Kasumi-1 (cell line): ENCODE data around the gene LORICRIN.
A peak's percentile ranks its signal among the peaks of the same experiment; 100 is the strongest.

ENCODE experiments used
- DNase-seq, 2 experiments: peaks; one replicate each; lab custom pipeline; 2025; lab: John Stamatoyannopoulos, UW

LORICRIN gene

GRCh38 chr1:153248176-153248879 lies 11.2 kb upstream of the LORICRIN start:
- no peak for DNase-seq

DNA sequence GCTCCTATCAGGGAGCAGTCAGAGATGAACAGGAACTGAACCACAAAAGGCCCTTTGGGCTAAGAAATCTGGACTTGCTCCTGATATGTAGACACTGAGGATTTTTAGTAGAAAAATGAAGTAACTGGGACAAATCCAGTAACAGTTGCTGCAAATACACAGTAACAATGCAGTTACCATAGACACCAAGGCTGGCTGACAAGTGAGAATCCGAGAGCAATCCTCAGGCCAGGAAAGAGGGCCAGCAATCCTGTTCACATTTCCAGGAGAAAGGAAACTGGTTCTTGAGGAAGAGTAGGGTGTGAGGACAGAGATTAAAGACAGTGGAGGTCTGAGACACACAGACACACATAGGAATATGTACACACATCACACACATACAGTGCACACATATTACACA lies 9.3 kb upstream of the LORICRIN start:
- DNase-seq, result no peak

- no peak for DNase-seq
These were observed 8.4 kb upstream of the LORICRIN start for GRCh38 chr1:153251087-153251486.

- DNase-seq, result peak in 1 of 2 experiments; percentile 23
These were observed 7.9 kb upstream of the LORICRIN start for GRCh38 chr1:153251562-153251961.

- DNase-seq, result no peak
These were observed 7.5 kb upstream of the LORICRIN start for GRCh38 chr1:153251988-153252387.

DNA sequence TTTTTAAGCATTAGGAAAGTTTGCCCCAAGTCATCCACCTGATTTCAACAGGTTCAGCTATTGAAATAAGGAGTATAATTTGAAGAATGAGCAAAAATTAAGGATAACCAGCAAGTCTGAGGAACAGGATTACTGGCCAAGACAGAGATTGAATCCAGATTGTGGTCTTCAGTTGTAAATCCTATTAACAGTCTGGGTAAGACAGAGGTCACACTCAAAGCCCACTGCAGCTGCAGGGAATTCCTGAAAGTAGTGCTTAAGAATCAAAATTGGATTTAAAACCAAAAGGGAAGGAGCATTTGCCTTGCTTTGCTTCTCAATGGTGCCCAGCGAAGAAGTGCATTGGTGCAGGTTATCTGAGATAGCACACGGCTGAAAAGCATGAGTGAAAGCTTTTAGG lies 6.4 kb upstream of the LORICRIN start:
- DNase-seq, result no peak

GRCh38 chr1:153253693-153254092 lies 5.8 kb upstream of the LORICRIN start:
- DNase-seq, result no peak

DNA sequence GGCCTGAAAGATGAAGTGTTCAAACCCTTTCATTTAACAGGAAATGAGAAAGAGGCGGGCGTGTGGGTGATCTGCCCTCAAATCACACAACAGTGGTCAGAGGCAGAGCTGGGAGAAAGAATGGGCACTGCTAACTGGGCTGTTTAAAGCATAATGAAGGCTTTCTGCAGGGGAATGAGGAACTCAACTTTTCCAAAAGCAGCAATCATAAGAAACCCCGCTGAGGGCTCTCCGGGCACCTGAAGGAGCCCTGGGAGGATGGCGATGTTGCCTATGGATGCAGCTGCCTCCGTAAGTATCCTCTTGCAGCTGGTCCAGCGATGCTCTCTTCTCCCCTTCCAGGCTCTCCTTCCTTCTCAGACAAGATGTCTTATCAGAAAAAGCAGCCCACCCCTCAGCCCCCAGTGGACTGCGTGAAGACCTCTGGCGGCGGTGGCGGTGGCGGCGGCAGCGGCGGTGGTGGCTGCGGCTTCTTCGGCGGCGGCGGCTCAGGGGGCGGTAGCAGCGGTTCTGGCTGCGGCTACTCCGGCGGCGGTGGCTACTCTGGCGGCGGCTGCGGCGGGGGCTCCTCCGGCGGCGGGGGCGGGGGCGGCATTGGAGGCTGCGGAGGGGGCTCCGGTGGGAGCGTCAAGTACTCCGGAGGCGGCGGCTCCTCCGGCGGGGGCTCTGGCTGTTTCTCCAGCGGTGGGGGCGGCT lies 1.2 kb downstream of the LORICRIN start:
- no peak for DNase-seq

DNA sequence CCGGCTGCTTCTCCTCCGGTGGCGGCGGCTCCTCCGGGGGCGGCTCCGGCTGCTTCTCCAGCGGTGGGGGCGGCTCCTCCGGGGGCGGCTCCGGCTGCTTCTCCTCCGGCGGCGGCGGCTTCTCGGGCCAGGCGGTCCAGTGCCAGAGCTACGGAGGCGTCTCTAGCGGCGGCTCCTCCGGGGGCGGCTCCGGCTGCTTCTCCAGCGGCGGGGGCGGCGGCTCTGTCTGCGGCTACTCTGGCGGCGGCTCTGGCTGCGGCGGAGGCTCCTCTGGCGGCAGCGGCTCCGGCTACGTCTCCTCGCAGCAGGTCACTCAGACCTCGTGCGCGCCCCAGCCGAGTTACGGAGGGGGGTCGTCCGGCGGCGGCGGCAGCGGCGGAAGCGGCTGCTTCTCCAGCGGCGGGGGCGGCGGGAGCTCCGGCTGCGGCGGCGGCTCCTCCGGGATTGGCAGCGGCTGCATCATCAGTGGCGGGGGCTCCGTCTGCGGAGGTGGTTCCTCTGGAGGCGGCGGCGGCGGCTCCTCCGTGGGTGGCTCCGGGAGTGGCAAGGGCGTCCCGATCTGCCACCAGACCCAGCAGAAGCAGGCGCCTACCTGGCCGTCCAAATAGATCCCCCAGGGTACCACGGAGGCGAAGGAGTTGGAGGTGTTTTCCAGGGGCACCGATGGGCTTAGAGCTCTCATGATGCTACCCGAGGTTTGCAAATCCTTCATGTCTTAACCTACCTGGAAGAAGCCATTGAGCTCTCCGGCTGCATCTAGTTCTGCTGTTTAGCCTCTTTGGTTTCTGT lies 2.0 kb downstream of the LORICRIN start:
- DNase-seq, result no peak

DNA sequence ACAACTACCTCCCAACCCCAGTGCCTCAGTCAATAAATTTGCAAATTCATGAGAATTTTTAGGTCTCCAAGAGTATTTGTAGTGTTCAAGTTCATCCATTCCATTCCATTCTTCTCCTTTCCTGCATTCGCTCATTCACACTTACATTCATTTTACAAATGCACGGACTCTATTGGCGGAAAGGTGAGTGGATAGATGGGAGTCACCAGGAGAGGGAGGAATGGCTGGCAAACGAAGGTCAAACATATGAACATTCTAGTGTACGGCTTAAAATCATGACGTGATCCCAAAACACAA lies 2.5 kb downstream of the LORICRIN start:
- DNase-seq, result no peak

GRCh38 chr1:153262462-153263157 lies 3.1 kb downstream of the LORICRIN start:
- no peak for DNase-seq

DNA sequence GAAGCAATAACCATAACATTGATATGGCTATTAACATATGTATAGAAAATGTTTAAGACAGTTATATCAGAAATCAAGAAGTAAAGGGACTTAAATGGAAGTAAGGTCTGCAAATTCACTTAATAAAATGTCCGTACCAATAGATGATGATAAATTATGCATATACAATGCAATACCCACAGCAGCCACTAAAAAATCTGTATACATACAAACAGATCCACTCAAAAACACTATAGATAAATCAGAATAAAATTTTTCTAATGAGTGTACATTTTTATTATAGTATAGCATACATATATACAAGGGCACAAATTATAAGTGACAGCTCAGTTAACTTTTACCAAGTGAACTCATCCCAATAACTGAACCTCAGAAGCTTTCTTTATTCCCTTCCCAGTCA lies 6.0 kb downstream of the LORICRIN start:
- DNase-seq, result peak; percentile 4 to 12

DNA sequence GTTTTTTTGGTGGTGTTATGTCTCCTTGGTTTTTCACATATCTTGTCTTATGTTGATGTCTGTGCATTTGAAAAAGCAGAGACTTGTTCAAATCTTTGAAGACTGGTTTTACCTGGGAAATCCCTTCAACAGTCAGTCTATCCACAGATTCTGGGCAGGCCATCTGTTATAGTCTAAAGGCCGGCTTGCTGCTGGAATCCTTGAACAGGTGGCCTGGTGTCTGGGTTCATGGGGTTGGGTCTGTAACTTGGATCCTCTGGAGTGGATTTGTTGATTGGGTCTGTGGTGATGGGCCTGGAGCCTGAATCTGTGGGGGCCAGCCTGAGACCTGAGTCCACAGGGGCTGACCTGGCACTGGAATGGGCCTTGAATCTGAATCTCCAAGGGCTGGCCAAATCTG lies 12.2 kb downstream of the LORICRIN start:
- DNase-seq, result no peak

- no peak for DNase-seq
These were observed 12.7 kb downstream of the LORICRIN start for GRCh38 chr1:153272186-153272585.

GRCh38 chr1:153277852-153278251 lies 18.4 kb downstream of the LORICRIN start:
- peak; percentile 1 to 3 for DNase-seq

- peak; percentile 19 to 44 for DNase-seq
These were observed 29.3 kb downstream of the LORICRIN start for GRCh38 chr1:153288634-153289275.

GRCh38 chr1:153291514-153291913 lies 32.0 kb downstream of the LORICRIN start:
- DNase-seq, result no peak

- DNase-seq, result no peak
These were observed 32.7 kb downstream of the LORICRIN start for GRCh38 chr1:153292185-153292584.

- DNase-seq, result peak; percentile 8 to 13
These were observed 33.4 kb downstream of the LORICRIN start for GRCh38 chr1:153292740-153293479.

DNA sequence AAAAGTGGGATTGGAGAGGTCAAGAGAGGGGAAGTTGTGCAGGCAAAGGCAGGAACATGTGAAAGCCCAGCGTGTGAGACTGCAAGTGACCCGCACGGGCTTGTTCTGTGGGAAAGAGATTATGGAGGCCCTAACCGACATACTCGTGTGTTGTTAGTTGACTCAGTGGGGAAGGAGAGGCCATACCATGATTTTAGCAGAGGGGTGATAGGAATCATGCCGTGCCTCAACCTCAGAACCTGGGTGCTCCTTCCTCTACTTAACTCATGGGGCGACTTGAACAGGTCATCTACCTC lies 33.9 kb downstream of the LORICRIN start:
- no peak for DNase-seq

GRCh38 chr1:153293851-153294250 lies 34.4 kb downstream of the LORICRIN start:
- DNase-seq, result peak; percentile 3 to 9
